Liver (tissue), 3 donors: ENCODE measurements around the gene GPHN.

Experiments used
- ATF3 ChIP-seq: IDR thresholded peaks from 2 replicates; pipeline ENCODE4 v1.6.1; 2016; ENCODE audit warnings: antibody characterized with exemption
- CTCF ChIP-seq: fragments of 150-350 bp; IDR thresholded peaks from 2 replicates; pipeline ENCODE4 v1.5.1; 2017; ENCODE audit warnings: improper control_type of control experiment, low read depth, low read length; ENCODE audit not compliant: missing input control
- EGR1 ChIP-seq, 2 donors: IDR thresholded peaks; 2 replicates each; pipeline ENCODE4 v1.6.1; 2016 to 2018; ENCODE audit warnings: antibody characterized with exemption in 2 of 2, low read depth in 2 of 2
- FOXA1 ChIP-seq: IDR thresholded peaks from 2 replicates; pipeline ENCODE4 v1.6.1; 2016; ENCODE audit warnings: antibody characterized with exemption
- GABPA ChIP-seq, 2 donors: IDR thresholded peaks in 1 of 2; conservative IDR thresholded peaks in 1 of 2; 2 replicates each; pipeline ENCODE4 v1.6.1; 2016; ENCODE audit warnings: antibody characterized with exemption in 2 of 2, mild to moderate bottlenecking in 1 of 2, moderate library complexity in 1 of 2
- MAX ChIP-seq: IDR thresholded peaks from 2 replicates; pipeline ENCODE4 v1.6.1; 2016; ENCODE audit warnings: antibody characterized with exemption
- TF ChIP-seq, protein P1 (sequence below): IDR thresholded peaks from 2 replicates; pipeline ENCODE4 v1.6.1; 2016; ENCODE audit warnings: antibody characterized with exemption, mild to moderate bottlenecking
- donor health status: healthy.
- donor health status: healthy.

- no peak for TF ChIP-seq CTCF
- no peak for TF ChIP-seq ATF3
- TF ChIP-seq, protein P1, sequence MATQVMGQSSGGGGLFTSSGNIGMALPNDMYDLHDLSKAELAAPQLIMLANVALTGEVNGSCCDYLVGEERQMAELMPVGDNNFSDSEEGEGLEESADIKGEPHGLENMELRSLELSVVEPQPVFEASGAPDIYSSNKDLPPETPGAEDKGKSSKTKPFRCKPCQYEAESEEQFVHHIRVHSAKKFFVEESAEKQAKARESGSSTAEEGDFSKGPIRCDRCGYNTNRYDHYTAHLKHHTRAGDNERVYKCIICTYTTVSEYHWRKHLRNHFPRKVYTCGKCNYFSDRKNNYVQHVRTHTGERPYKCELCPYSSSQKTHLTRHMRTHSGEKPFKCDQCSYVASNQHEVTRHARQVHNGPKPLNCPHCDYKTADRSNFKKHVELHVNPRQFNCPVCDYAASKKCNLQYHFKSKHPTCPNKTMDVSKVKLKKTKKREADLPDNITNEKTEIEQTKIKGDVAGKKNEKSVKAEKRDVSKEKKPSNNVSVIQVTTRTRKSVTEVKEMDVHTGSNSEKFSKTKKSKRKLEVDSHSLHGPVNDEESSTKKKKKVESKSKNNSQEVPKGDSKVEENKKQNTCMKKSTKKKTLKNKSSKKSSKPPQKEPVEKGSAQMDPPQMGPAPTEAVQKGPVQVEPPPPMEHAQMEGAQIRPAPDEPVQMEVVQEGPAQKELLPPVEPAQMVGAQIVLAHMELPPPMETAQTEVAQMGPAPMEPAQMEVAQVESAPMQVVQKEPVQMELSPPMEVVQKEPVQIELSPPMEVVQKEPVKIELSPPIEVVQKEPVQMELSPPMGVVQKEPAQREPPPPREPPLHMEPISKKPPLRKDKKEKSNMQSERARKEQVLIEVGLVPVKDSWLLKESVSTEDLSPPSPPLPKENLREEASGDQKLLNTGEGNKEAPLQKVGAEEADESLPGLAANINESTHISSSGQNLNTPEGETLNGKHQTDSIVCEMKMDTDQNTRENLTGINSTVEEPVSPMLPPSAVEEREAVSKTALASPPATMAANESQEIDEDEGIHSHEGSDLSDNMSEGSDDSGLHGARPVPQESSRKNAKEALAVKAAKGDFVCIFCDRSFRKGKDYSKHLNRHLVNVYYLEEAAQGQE = no peak
- no peak for TF ChIP-seq MAX
- TF ChIP-seq GABPA (IDR thresholded peaks at IDR 0.05 in 1 of 2, conservative IDR thresholded peaks at IDR 0.05 in 1 of 2) = no peak
- TF ChIP-seq EGR1 (IDR thresholded peaks at IDR 0.05; ENCODE audit: low read depth in 2 of 2) = no peak
- no peak for TF ChIP-seq FOXA1
Observed at GRCh38 chr14:66635435-66635834, 127.5 kb downstream of the GPHN start.
